Upper lobe of right lung (tissue), 1 donor: Measurements from ENCODE around the gene B3GNT3. TPM values are rescaled to one million over a fixed set of nuclear protein-coding genes. Genes with fewer than 3 reads are reported as not detected.
A peak's percentile ranks its signal among the peaks of the same experiment; 100 is the strongest.

ENCODE experiments used
- ATAC-seq: fragments of 200-7000 bp; cut with Tn5 transposase; one replicate; pipeline ENCODE4 v1.9.1; 2020; ENCODE audit warnings: mild to moderate bottlenecking, moderate library complexity
- DNase-seq: peaks from one replicate; pipeline ENCODE4 v3.0.0-alpha.2; 2020
- H3K27ac ChIP-seq: fragments of 200-600 bp; one replicate; pipeline ENCODE4 v1.8.0; 2022
- H3K27me3 ChIP-seq: fragments of 200-600 bp; one replicate; pipeline ENCODE4 v1.8.0; 2022; ENCODE audit warnings: mild to moderate bottlenecking
- H3K36me3 ChIP-seq: fragments of 200-600 bp; one replicate; pipeline ENCODE4 v1.8.0; 2022
- H3K4me1 ChIP-seq: fragments of 200-600 bp; one replicate; pipeline ENCODE4 v1.8.0; 2022
- H3K4me3 ChIP-seq: fragments of 200-600 bp; one replicate; pipeline ENCODE4 v1.8.0; 2022; ENCODE audit warnings: mild to moderate bottlenecking
- H3K9me3 ChIP-seq: fragments of 200-600 bp; one replicate; pipeline ENCODE4 v1.8.0; 2022
- intact Hi-C: fragments of 100-400 bp; cut with DNase I; formaldehyde crosslinking; loops from one replicate; pipeline ENCODE4 v1.11.0; 2022
- total RNA-seq: library from RNA; stranded (reverse); fragmentation: NEBNext Ultra II Directional; extraction: Animal tissue kit (Norgen Biotek cat#: 25700); gene quantifications from one replicate; pipeline ENCODE4 v1.2.1, GENCODE V29; 2021
- TF ChIP-seq, protein P1 (sequence below): fragments of 200-600 bp; IDR thresholded peaks from one replicate; pipeline ENCODE4 v1.8.0; 2022; ENCODE audit warnings: antibody characterized with exemption
- donor health status: DM: no; HTN: yes; CAD: no; lungs with severe emphysema.

Gene B3GNT3
- total RNA-seq, 1 donor from 2014 or later: 2.1 TPM

DNA sequence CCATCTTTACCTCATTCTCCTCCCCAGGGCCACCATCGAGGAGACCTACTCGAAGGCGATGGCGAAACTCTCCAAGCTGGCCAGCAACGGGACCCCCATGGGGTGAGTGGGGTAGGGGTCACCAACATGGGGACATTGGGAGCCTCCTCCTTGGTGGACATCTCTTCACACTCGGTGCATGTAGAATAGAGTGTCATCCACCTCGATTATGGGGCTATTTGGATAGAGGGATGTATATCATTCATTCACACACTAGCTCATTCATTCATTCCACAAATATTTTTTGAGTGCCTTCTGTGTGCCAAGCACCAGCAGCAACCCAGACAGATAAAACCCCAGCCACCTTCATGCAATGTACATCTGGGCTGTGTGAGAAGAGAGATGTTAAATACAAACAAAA lies 30.6 kb upstream of the B3GNT3 start:
- TF ChIP-seq, protein P1, sequence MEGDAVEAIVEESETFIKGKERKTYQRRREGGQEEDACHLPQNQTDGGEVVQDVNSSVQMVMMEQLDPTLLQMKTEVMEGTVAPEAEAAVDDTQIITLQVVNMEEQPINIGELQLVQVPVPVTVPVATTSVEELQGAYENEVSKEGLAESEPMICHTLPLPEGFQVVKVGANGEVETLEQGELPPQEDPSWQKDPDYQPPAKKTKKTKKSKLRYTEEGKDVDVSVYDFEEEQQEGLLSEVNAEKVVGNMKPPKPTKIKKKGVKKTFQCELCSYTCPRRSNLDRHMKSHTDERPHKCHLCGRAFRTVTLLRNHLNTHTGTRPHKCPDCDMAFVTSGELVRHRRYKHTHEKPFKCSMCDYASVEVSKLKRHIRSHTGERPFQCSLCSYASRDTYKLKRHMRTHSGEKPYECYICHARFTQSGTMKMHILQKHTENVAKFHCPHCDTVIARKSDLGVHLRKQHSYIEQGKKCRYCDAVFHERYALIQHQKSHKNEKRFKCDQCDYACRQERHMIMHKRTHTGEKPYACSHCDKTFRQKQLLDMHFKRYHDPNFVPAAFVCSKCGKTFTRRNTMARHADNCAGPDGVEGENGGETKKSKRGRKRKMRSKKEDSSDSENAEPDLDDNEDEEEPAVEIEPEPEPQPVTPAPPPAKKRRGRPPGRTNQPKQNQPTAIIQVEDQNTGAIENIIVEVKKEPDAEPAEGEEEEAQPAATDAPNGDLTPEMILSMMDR: no peak
- Histone ChIP-seq H3K4me3 (no peak overlapping the region), H3K9me3 (no peaks in the 10 kb centered on the region), H3K27ac (no peak overlapping the region), H3K4me1 (peaks cover 8% of the 10 kb centered on the region), H3K27me3 (no peaks in the 10 kb centered on the region), H3K36me3 (no peaks in the 10 kb centered on the region)
- intact Hi-C loops: no loop called here
- no peak for DNase-seq
- no peak for ATAC-seq

DNA sequence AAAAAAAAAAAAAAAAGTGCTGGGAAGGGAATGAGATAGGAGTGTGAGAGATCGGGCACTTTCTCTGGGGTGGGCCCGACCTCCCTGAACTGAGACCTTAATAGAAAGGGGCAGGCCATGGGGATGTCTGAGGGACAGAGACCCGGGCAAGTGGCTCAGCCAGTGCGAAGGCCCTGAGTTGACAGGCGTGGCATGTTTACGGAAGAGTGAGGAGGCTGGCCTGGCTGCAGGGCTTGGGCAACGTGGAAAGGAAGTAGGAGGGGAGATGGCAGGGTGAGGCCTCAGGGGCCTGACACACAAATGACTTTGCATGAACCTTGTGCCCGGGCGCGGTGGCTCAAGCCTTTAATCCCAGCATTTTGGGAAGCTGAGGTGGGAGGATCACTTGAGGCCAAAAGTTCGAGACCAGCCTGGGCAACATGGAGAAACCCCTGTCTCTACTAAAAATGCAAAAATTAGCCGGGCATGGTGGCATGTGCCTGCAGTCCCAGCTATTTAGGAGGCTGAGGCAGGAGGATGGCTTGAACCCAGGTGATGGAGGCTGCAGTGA lies 29.8 kb upstream of the B3GNT3 start:
- DNase-seq (peak; percentile 86), ATAC-seq (peak; percentile 96)
- intact Hi-C loops: no loop called here
- Histone ChIP-seq H3K9me3 (no peaks in the 10 kb centered on the region), H3K36me3 (no peaks in the 10 kb centered on the region), H3K27me3 (no peaks in the 10 kb centered on the region), H3K4me1 (peaks cover 8% of the 10 kb centered on the region), H3K4me3 (no peak overlapping the region), H3K27ac (no peak overlapping the region)
- TF ChIP-seq, protein P1: no peak

DNA sequence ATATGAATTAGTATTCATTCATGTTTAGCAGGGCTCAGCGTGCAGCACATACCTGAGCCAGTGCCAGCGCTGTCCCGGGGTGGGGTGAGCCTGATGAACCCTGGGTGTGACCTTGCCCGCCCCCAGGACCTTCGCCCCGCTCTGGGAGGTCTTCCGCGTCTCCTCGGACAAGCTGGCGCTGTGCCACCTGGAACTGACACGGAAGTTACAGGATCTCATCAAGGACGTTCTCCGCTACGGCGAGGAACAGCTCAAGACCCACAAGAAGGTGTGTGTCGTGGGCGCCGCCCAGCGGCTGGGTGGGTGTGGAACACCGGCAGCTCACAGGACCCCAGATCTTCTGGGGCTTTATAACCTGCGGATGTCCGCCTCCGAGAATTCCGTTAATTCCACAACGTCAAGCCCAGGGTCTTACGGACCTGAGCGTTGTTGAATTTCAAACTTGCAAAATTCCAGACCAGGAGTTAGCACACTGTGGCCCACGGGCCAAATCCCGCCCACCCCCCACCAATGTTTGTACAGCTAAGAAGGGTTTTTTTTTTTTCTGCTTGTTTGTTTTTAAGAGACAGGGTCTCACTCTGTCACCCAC lies 28.3 kb upstream of the B3GNT3 start:
- ATAC-seq: peak; percentile 90
- intact Hi-C loops: no loop called here
- TF ChIP-seq, protein P1: peak; percentile 79
- peaks cover 8% of the 10 kb centered on the region for H3K4me1 ChIP-seq
- H3K4me3 ChIP-seq: no peak overlapping the region
- H3K27me3 ChIP-seq: no peaks in the 10 kb centered on the region
- H3K27ac ChIP-seq: no peak overlapping the region
- DNase-seq: peak; percentile 92
- H3K9me3 ChIP-seq: no peaks in the 10 kb centered on the region
- no peaks in the 10 kb centered on the region for H3K36me3 ChIP-seq

DNA sequence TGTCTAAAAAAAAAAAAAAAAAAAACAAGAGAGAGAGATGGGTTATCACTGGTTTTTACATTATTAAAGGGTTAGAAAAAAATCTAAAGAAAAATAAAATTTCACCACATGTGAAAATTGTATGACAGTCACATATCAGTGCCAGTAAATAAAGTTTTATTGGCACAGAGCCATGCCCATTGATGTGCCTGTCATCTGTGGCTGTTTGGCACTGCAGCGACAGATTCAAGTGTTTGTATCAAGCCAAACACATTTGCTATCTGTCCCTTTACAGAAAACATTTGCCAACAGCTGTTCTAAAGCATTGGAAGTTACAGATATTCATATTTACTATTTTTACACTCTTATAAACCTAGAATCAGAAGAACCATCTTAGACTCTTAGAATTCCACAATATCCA lies 27.4 kb upstream of the B3GNT3 start:
- DNase-seq (no peak), ATAC-seq (no peak)
- no peaks in the 10 kb centered on the region for H3K9me3 ChIP-seq
- H3K27me3 ChIP-seq: no peaks in the 10 kb centered on the region
- TF ChIP-seq, protein P1: no peak
- intact Hi-C loops: no loop called here
- peaks cover 8% of the 10 kb centered on the region for H3K4me1 ChIP-seq
- H3K4me3 ChIP-seq: no peak overlapping the region
- H3K27ac ChIP-seq: no peak overlapping the region
- no peaks in the 10 kb centered on the region for H3K36me3 ChIP-seq

DNA sequence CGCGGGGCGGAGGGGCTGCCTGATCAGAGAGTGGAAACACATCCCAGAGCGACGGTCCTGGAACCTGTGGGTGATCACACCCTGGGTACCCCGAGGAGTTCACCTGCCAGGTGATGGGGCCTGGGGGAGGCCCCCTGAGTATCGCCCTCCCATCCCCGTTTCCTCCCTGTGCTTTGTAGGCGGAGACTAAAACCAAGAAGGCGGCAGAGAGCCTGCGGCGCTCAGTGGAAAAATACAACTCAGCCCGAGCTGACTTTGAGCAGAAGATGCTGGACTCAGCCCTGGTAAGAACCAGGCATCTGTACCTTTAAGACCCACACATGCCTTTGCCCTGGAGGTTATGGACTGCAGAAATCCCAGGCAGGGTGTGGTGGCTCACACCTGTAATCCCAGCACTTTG lies 24.3 kb upstream of the B3GNT3 start:
- H3K27me3 ChIP-seq: no peaks in the 10 kb centered on the region
- intact Hi-C loops: loop anchor here (10.0 kb wide), 1 partner anchor 66 kb away; no protein-coding TSS in a partner anchor

More for the DNA sequence above, 24.3 kb upstream of the B3GNT3 start:
- TF ChIP-seq, protein P1: no peak
- Histone ChIP-seq H3K4me1 (peaks cover 8% of the 10 kb centered on the region), H3K9me3 (no peaks in the 10 kb centered on the region), H3K4me3 (no peak overlapping the region), H3K27ac (no peak overlapping the region), H3K36me3 (no peaks in the 10 kb centered on the region)
- ATAC-seq (no peak), DNase-seq (no peak)
